Measurements from ENCODE around the gene CD99. TPM values are rescaled to one million over a fixed set of nuclear protein-coding genes. Genes with fewer than 3 reads are reported as not detected.

Gene CD99
- 24.9 and 51.3 TPM in 2 replicates for total RNA-seq (2014; rRNA removed; shearing (Covaris generic); ENCODE audit: low replicate concordance)

GRCh38 chrX:2690856-2691542 is at the start of gene CD99:
Gene CD99 (plus strand): TSS chrX:2691295. CDS start chrX:2691361, 66 bp downstream.
- H3K4me1 ChIP-seq (ENCODE audit: low read length) = peaks cover 22% of the 10 kb centered on the region
- no peaks in the 10 kb centered on the region for H3K9me3 ChIP-seq (ENCODE audit: low read length)
- H4K20me1 ChIP-seq (ENCODE audit: insufficient read depth, low read depth, low read length) = peaks cover 4% of the 10 kb centered on the region; the same call in 1 of the 2 replicates
- no peaks in the 10 kb centered on the region for H3K36me3 ChIP-seq (ENCODE audit: insufficient read depth, low read length)
- H3K79me2 ChIP-seq (ENCODE audit: low read length) = no peaks in the 10 kb centered on the region
- peak within 1 kb of the TSS; percentile 82 for H3K4me2 ChIP-seq (ENCODE audit: low read depth, low read length, poor library complexity, severe bottlenecking)
- no peak within 1 kb of the TSS for H3K27ac ChIP-seq (ENCODE audit: low read length)
- peak; percentile 87 for DNase-seq
- H2AFZ ChIP-seq (ENCODE audit: low read length) = no peak within 1 kb of the TSS
- no peaks in the 10 kb centered on the region for H3K9me2 ChIP-seq (replicated peaks; ENCODE audit: insufficient read depth, low read length)
- H3K4me3 ChIP-seq (ENCODE audit: low read length) = peak within 1 kb of the TSS; percentile 71
- no peaks in the 10 kb centered on the region for H3K27me3 ChIP-seq (ENCODE audit: low read length)
- H3K9ac ChIP-seq (ENCODE audit: low read length) = peak within 1 kb of the TSS; percentile 71

- DNase-seq = no peak
- no peaks in the 10 kb centered on the region for H3K79me2 ChIP-seq (ENCODE audit: low read length)
- no peak overlapping the region for H3K4me2 ChIP-seq (ENCODE audit: low read depth, low read length, poor library complexity, severe bottlenecking)
Observed at GRCh38 chrX:2642146-2642545, 48.9 kb upstream of the CD99 start.

GRCh38 chrX:2642791-2643190 is 48.3 kb upstream of the CD99 start:
- H4K20me1 ChIP-seq (ENCODE audit: insufficient read depth, low read depth, low read length) = no peaks in the 10 kb centered on the region
- no peaks in the 10 kb centered on the region for H3K36me3 ChIP-seq (ENCODE audit: insufficient read depth, low read length)
- no peak overlapping the region for H3K9ac ChIP-seq (ENCODE audit: low read length)
- no peaks in the 10 kb centered on the region for H3K9me2 ChIP-seq (replicated peaks; ENCODE audit: insufficient read depth, low read length)
- H3K9me3 ChIP-seq (ENCODE audit: low read length) = no peaks in the 10 kb centered on the region
- H3K79me2 ChIP-seq (ENCODE audit: low read length) = no peaks in the 10 kb centered on the region
- no peaks in the 10 kb centered on the region for H3K27me3 ChIP-seq (ENCODE audit: low read length)
- no peak overlapping the region for H3K27ac ChIP-seq (ENCODE audit: low read length)
- no peaks in the 10 kb centered on the region for H3K4me1 ChIP-seq (ENCODE audit: low read length)
- DNase-seq = no peak
- no peak overlapping the region for H3K4me2 ChIP-seq (ENCODE audit: low read depth, low read length, poor library complexity, severe bottlenecking)
- no peak overlapping the region for H3K4me3 ChIP-seq (ENCODE audit: low read length)
- H2AFZ ChIP-seq (ENCODE audit: low read length) = no peak overlapping the region

More at GRCh38 chrX:2642146-2642545, 48.9 kb upstream of the CD99 start:
- H3K27me3 ChIP-seq (ENCODE audit: low read length) = no peaks in the 10 kb centered on the region
- H3K9me3 ChIP-seq (ENCODE audit: low read length) = no peaks in the 10 kb centered on the region
- no peak overlapping the region for H3K9ac ChIP-seq (ENCODE audit: low read length)
- no peaks in the 10 kb centered on the region for H3K9me2 ChIP-seq (replicated peaks; ENCODE audit: insufficient read depth, low read length)
- H3K27ac ChIP-seq (ENCODE audit: low read length) = no peak overlapping the region
- H2AFZ ChIP-seq (ENCODE audit: low read length) = no peak overlapping the region
- H3K36me3 ChIP-seq (ENCODE audit: insufficient read depth, low read length) = no peaks in the 10 kb centered on the region
- H3K4me1 ChIP-seq (ENCODE audit: low read length) = no peaks in the 10 kb centered on the region
- no peaks in the 10 kb centered on the region for H4K20me1 ChIP-seq (ENCODE audit: insufficient read depth, low read depth, low read length)
- H3K4me3 ChIP-seq (ENCODE audit: low read length) = no peak overlapping the region

DNA sequence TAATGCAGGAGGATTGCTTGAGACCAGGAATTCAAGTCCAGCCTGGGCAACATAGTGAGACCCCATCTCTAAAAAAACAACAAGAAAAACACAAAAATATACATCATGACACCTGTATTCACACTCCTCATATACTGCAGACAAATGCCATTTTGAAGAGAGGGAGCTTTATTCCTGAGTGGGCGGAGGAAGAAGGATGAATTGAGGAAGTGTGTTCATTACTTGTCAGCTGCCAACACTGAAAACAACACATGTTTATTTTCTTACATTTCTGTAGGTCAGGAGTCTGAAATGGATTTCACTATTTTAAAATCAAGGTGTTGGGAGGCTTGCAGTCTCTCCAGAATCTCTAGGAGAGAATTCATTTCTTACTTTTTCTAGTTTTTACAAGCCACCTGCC is 47.2 kb upstream of the CD99 start:
- H3K4me1 ChIP-seq (ENCODE audit: low read length) = no peaks in the 10 kb centered on the region
- no peaks in the 10 kb centered on the region for H3K9me3 ChIP-seq (ENCODE audit: low read length)
- no peak overlapping the region for H3K9ac ChIP-seq (ENCODE audit: low read length)
- H4K20me1 ChIP-seq (ENCODE audit: insufficient read depth, low read depth, low read length) = no peaks in the 10 kb centered on the region
- DNase-seq = no peak
- H3K9me2 ChIP-seq (replicated peaks; ENCODE audit: insufficient read depth, low read length) = no peaks in the 10 kb centered on the region
- H3K27ac ChIP-seq (ENCODE audit: low read length) = no peak overlapping the region
- H3K79me2 ChIP-seq (ENCODE audit: low read length) = no peaks in the 10 kb centered on the region
- no peak overlapping the region for H2AFZ ChIP-seq (ENCODE audit: low read length)
- no peaks in the 10 kb centered on the region for H3K36me3 ChIP-seq (ENCODE audit: insufficient read depth, low read length)
- no peak overlapping the region for H3K4me3 ChIP-seq (ENCODE audit: low read length)
- no peaks in the 10 kb centered on the region for H3K27me3 ChIP-seq (ENCODE audit: low read length)
- H3K4me2 ChIP-seq (ENCODE audit: low read depth, low read length, poor library complexity, severe bottlenecking) = no peak overlapping the region

GRCh38 chrX:2645563-2645962 is 45.5 kb upstream of the CD99 start:
- Histone ChIP-seq H3K4me1 (ENCODE audit: low read length) (no peaks in the 10 kb centered on the region), H2AFZ (ENCODE audit: low read length) (no peak overlapping the region)
- DNase-seq = no peak

GRCh38 chrX:2647627-2648026 is 43.5 kb upstream of the CD99 start:
- DNase-seq = no peak
- Histone ChIP-seq H3K27ac (ENCODE audit: low read length) (no peak overlapping the region), H4K20me1 (ENCODE audit: insufficient read depth, low read depth, low read length) (no peaks in the 10 kb centered on the region), H3K27me3 (ENCODE audit: low read length) (no peaks in the 10 kb centered on the region), H3K4me2 (ENCODE audit: low read depth, low read length, poor library complexity, severe bottlenecking) (no peak overlapping the region), H3K79me2 (ENCODE audit: low read length) (no peaks in the 10 kb centered on the region), H2AFZ (ENCODE audit: low read length) (no peak overlapping the region), H3K9ac (ENCODE audit: low read length) (no peak overlapping the region), H3K9me2 (replicated peaks; ENCODE audit: insufficient read depth, low read length) (no peaks in the 10 kb centered on the region), H3K9me3 (ENCODE audit: low read length) (no peaks in the 10 kb centered on the region), H3K4me1 (ENCODE audit: low read length) (no peaks in the 10 kb centered on the region), H3K4me3 (ENCODE audit: low read length) (no peak overlapping the region), H3K36me3 (ENCODE audit: insufficient read depth, low read length) (no peaks in the 10 kb centered on the region)

More at GRCh38 chrX:2645563-2645962, 45.5 kb upstream of the CD99 start:
- no peaks in the 10 kb centered on the region for H3K27me3 ChIP-seq (ENCODE audit: low read length)
- no peaks in the 10 kb centered on the region for H3K79me2 ChIP-seq (ENCODE audit: low read length)
- no peak overlapping the region for H3K4me2 ChIP-seq (ENCODE audit: low read depth, low read length, poor library complexity, severe bottlenecking)
- H3K27ac ChIP-seq (ENCODE audit: low read length) = no peak overlapping the region
- no peaks in the 10 kb centered on the region for H3K9me2 ChIP-seq (replicated peaks; ENCODE audit: insufficient read depth, low read length)
- no peaks in the 10 kb centered on the region for H3K9me3 ChIP-seq (ENCODE audit: low read length)
- no peak overlapping the region for H3K4me3 ChIP-seq (ENCODE audit: low read length)
- H3K36me3 ChIP-seq (ENCODE audit: insufficient read depth, low read length) = no peaks in the 10 kb centered on the region
- no peaks in the 10 kb centered on the region for H4K20me1 ChIP-seq (ENCODE audit: insufficient read depth, low read depth, low read length)
- no peak overlapping the region for H3K9ac ChIP-seq (ENCODE audit: low read length)

DNA sequence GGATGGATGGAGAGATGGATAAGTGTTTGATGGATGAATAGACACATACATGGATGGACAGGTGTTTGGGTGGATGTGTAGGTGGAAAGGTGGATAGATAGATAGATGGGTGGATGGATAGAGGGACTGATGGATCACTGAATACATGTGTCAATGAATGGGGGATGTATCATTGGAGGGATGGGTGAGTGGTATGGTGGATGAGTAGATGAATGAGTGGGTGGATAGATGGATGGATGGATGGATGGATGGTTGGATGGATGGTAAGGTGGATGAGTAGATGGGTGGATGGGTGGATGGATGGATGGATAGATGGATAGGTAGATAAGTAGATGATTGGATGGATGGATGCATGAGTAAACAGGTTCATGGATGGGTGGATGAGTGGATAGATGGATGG is 41.1 kb upstream of the CD99 start:
- no peaks in the 10 kb centered on the region for H3K27me3 ChIP-seq (ENCODE audit: low read length)
- H3K9me2 ChIP-seq (replicated peaks; ENCODE audit: insufficient read depth, low read length) = no peaks in the 10 kb centered on the region
- H3K27ac ChIP-seq (ENCODE audit: low read length) = no peak overlapping the region
- DNase-seq = no peak
- H3K9me3 ChIP-seq (ENCODE audit: low read length) = no peaks in the 10 kb centered on the region
- no peaks in the 10 kb centered on the region for H3K4me1 ChIP-seq (ENCODE audit: low read length)
- H3K4me3 ChIP-seq (ENCODE audit: low read length) = no peak overlapping the region
- no peak overlapping the region for H3K4me2 ChIP-seq (ENCODE audit: low read depth, low read length, poor library complexity, severe bottlenecking)
- no peaks in the 10 kb centered on the region for H3K79me2 ChIP-seq (ENCODE audit: low read length)
- no peak overlapping the region for H3K9ac ChIP-seq (ENCODE audit: low read length)
- no peak overlapping the region for H2AFZ ChIP-seq (ENCODE audit: low read length)
- no peaks in the 10 kb centered on the region for H3K36me3 ChIP-seq (ENCODE audit: insufficient read depth, low read length)
- no peaks in the 10 kb centered on the region for H4K20me1 ChIP-seq (ENCODE audit: insufficient read depth, low read depth, low read length)

GRCh38 chrX:2650865-2651264 is 40.2 kb upstream of the CD99 start:
- H3K27ac ChIP-seq (ENCODE audit: low read length) = no peak overlapping the region
- no peaks in the 10 kb centered on the region for H3K9me2 ChIP-seq (replicated peaks; ENCODE audit: insufficient read depth, low read length)
- no peak for DNase-seq
- no peaks in the 10 kb centered on the region for H3K27me3 ChIP-seq (ENCODE audit: low read length)
- no peak overlapping the region for H3K4me3 ChIP-seq (ENCODE audit: low read length)
- H3K9ac ChIP-seq (ENCODE audit: low read length) = no peak overlapping the region
- H3K79me2 ChIP-seq (ENCODE audit: low read length) = no peaks in the 10 kb centered on the region
- no peak overlapping the region for H3K4me2 ChIP-seq (ENCODE audit: low read depth, low read length, poor library complexity, severe bottlenecking)
- no peaks in the 10 kb centered on the region for H3K9me3 ChIP-seq (ENCODE audit: low read length)
- no peak overlapping the region for H2AFZ ChIP-seq (ENCODE audit: low read length)
- no peaks in the 10 kb centered on the region for H3K36me3 ChIP-seq (ENCODE audit: insufficient read depth, low read length)
- H4K20me1 ChIP-seq (ENCODE audit: insufficient read depth, low read depth, low read length) = no peaks in the 10 kb centered on the region
- no peaks in the 10 kb centered on the region for H3K4me1 ChIP-seq (ENCODE audit: low read length)

Measured in Karpas-422 (cell line).